Aorta (tissue), 5 donors: ENCODE data around the gene WNT1. TPM values are rescaled to one million over a fixed set of nuclear protein-coding genes. Genes with fewer than 3 reads are reported as not detected.
A peak's percentile ranks its signal among the peaks of the same experiment; 100 is the strongest.

Source experiments
- ATAC-seq: fragments of 200-7000 bp; cut with Tn5 transposase; one replicate; pipeline ENCODE4 v1.9.1; 2022; ENCODE audit warnings: moderate library complexity; ENCODE audit not compliant: low FRiP score
- DNase-seq, 2 donors: peaks; one replicate each; pipeline ENCODE4 v3.0.0-alpha.2; 2020
- H3K27ac ChIP-seq, 2 donors: one replicate each; pipeline ENCODE4 v1.5.1; 2013; ENCODE audit warnings: low read length in 2 of 2, mild to moderate bottlenecking in 2 of 2, moderate library complexity in 2 of 2, control low read depth in 1 of 2, inconsistent platforms in 1 of 2, low read depth in 1 of 2
- H3K27me3 ChIP-seq, 2 donors: one replicate each; pipeline ENCODE4 v1.6.1; 2013; ENCODE audit warnings: control low read depth in 1 of 2, low read length in 1 of 2, mild to moderate bottlenecking in 1 of 2, moderate library complexity in 1 of 2; ENCODE audit not compliant: insufficient read depth in 2 of 2, control insufficient read depth in 1 of 2
- H3K36me3 ChIP-seq, 2 donors: one replicate each; pipeline ENCODE4 v1.6.1; 2013; ENCODE audit warnings: control low read depth in 1 of 2, low read length in 1 of 2, mild to moderate bottlenecking in 1 of 2; ENCODE audit not compliant: insufficient read depth in 2 of 2, control insufficient read depth in 1 of 2
- H3K4me1 ChIP-seq, 2 donors: one replicate each; pipeline ENCODE4 v1.6.1; 2013; ENCODE audit warnings: low read length in 2 of 2, control low read depth in 1 of 2, mild to moderate bottlenecking in 1 of 2, moderate library complexity in 1 of 2; ENCODE audit not compliant: insufficient read depth in 2 of 2, control insufficient read depth in 1 of 2
- H3K4me3 ChIP-seq, 2 donors: one replicate each; pipeline ENCODE4 v1.5.1; 2013; ENCODE audit warnings: low read length in 2 of 2, control low read depth in 1 of 2, mild to moderate bottlenecking in 1 of 2
- H3K9me3 ChIP-seq: one replicate; pipeline ENCODE4 v1.6.1; 2013; ENCODE audit warnings: mild to moderate bottlenecking, low read length; ENCODE audit not compliant: control insufficient read depth
- WGBS, 2 donors: extraction: QIAGEN DNeasy Blood & Tissue Kit; methylation state at CpG; one replicate each; pipeline ENCODE4 v1.1.7; 2013; 5-methylcytosine and 5-hydroxymethylcytosine counted together
- intact Hi-C, 2 donors: fragments of 100-400 bp; cut with DNase I; formaldehyde crosslinking; loops; one replicate each; pipeline versions ENCODE4 v1.14.2 to v1.15.0; 2022
- polyA plus RNA-seq, 2 donors: library from polyadenylated mRNA; stranded (reverse); fragments of 200-250 nt; gene quantifications; one replicate each; pipeline ENCODE4 v1.2.3, GENCODE V29; 2013
- total RNA-seq, 2 donors: library from RNA; stranded (reverse); fragmentation: NEBNext Ultra II Directional; extraction: Animal tissue kit (Norgen Biotek cat#: 25700); gene quantifications; one replicate each; pipeline ENCODE4 v1.2.1, GENCODE V29; 2021
- donor health status: healthy with polysubstance abuse.
- donor health status: Bipolar disorder and iron deficiency.
- donor health status: DM: no; HTN: no; CAD: no.
- donor health status: DM: no; HTN: no; CAD: no.
- donor health status: DM: yes; HTN: yes; CAD: no.

Gene WNT1
- total and polyA plus RNA-seq, 4 donors = not detected

DNA sequence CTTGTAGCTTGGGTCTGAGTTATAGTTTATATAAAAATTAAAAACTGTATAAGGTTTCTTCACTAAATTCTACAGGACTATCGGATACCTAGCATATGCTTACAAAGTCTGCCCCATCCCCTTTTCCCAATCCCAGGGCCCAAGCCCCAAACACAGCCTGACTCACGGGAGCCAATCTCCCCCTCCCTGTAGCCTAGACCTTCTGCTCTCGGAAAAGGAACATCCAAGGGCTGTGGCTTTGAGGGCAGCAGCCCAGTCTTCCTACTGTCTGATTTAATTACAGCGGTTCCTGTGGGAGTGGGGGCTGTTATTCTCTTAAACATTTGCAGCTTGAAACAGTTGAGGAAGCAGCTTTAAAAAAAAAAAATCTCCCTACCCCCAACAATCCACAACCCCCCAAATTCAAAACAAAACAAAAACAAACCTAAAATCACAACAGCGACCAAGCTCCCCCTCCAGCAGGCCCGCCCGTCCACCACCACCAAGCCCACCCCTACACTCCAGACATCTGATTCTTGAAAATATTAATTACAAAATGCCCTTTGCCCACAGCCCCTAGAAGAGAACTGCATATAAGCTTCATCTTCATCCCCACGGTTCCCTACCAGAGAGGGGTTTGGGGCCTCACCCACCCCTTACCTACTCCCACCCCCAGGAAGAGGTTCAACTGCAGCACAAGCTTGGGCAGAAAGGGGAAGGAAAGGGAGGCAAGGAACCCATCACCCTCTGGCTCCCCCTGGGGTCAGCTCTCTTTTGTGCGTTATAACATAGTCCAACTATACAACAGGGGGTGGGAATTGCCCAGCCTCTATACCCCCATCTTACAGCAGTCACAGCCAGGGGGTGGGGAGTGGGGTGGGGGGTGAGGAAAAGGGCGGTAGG lies 41.6 kb downstream of the WNT1 start:
- H3K36me3 ChIP-seq = peaks cover 0 to 7% of the 10 kb centered on the region in 2 donors
- no peaks in the 10 kb centered on the region for H3K9me3 ChIP-seq
- ATAC-seq (no peak), DNase-seq (peak in 1 of 2 donors; percentile 61)
- H3K4me1 ChIP-seq = no peaks in the 10 kb centered on the region
- WGBS, 2 donors = 62 to 67% methylated on average over 10 of the region's 10 CpGs
- intact Hi-C loops = no loop called here
- H3K27me3 ChIP-seq = no peaks in the 10 kb centered on the region
- no peak overlapping the region for H3K4me3 ChIP-seq
- H3K27ac ChIP-seq = no peak overlapping the region

DNA sequence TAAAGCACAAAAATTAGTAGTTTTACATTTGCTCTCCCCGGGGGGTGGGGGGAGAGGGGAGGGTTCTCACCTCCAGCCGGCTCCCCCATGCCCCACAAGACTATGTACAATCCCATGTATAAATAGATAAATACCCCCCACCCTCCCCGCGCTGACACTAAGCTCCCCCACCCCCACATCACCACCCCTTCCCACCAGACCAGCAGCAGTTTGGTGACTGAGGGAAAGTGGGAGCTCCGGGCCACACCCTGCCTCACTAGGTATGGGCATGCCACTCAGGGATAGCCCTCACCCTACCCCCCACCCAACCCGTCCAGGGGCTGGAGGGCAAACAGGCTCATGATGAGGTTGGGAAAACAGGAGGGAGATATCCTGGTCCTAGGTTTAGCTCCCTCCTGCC lies 42.3 kb downstream of the WNT1 start:
- DNase-seq (peak in 1 of 2 donors; percentile 54), ATAC-seq (no peak)
- no peaks in the 10 kb centered on the region for H3K4me1 ChIP-seq
- H3K27ac ChIP-seq = no peak overlapping the region
- no peaks in the 10 kb centered on the region for H3K27me3 ChIP-seq
- H3K36me3 ChIP-seq = peaks cover 0 to 9% of the 10 kb centered on the region in 2 donors
- 76 to 85% methylated on average over 6 of the region's 6 CpGs for WGBS, 2 donors
- intact Hi-C loops = no loop called here
- no peak overlapping the region for H3K4me3 ChIP-seq
- H3K9me3 ChIP-seq = no peaks in the 10 kb centered on the region

DNA sequence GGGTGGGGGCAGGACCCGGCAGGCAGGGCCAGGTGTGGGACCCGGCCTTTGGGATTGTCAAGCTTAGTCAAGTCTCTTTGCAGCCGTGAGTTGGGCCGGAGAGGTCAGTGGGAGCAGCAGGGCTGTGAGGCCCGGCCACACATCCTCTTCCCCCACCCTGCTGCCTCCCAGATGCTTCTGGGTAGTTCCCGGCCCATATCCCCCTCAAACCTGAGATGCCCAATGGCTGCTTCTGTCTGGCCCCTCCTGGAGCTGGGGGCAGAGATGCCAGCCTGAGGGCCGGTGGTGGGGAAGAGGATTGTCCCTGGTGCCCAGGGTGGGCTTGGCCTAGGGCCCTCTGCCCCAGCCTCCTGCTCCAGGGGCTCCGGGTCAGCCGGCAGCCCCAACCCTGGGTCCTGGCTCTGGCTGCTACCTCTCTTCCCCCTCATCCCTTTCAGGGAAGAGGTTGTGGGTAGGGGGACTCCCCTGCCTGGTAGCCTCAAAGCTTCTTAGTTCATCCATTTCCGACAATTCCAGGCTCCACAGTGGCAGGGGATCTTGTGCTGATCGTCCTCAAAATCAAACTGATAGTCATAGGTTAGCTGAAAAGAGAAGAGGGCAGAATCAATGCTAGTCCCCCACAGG lies 43.3 kb downstream of the WNT1 start:
- ATAC-seq (no peak), DNase-seq (peak in 1 of 2 donors; percentile 48)

DNA sequence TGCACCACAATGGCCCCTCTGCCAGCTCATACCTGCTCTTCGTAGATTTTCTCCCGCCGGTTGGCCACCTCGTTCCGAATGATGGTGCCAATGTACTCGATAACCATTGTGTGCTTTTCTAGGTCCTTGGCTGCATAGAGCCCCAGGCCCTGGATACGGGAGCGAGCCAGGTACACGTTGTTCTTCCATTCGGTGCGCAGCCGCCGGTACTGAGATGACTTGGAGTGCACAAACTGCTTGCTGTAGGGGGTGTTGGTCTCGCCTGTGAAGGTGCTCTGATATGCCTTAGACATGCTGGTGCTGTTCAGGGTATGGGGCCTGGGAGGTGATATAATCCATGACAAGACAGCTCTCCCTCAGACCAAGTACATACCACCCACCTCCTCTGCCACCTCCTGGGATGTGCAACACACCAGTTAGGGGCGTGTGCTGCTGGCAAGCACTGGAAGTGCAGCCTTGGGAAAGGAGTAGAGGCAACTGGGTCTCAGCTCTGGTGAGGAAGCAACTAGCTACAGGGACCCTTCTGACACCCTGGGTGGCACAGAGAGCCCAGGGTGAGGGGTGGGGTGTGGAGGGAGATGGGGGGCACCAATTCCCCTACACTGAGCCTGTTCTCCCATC lies 44.5 kb downstream of the WNT1 start:
- H3K4me1 ChIP-seq = no peaks in the 10 kb centered on the region
- H3K9me3 ChIP-seq = no peaks in the 10 kb centered on the region
- 87 to 90% methylated on average over 15 of the region's 15 CpGs for WGBS, 2 donors
- no peak overlapping the region for H3K27ac ChIP-seq
- intact Hi-C loops = no loop called here
- H3K4me3 ChIP-seq = no peak overlapping the region
- H3K36me3 ChIP-seq = peaks cover 2 to 17% of the 10 kb centered on the region in 2 donors
- DNase-seq (peak in 1 of 2 donors; percentile 40), ATAC-seq (no peak)
- no peaks in the 10 kb centered on the region for H3K27me3 ChIP-seq

More for the DNA sequence above, 43.3 kb downstream of the WNT1 start:
- peaks cover 0 to 13% of the 10 kb centered on the region in 2 donors for H3K36me3 ChIP-seq
- intact Hi-C loops = no loop called here
- no peaks in the 10 kb centered on the region for H3K9me3 ChIP-seq
- no peak overlapping the region for H3K4me3 ChIP-seq
- whole genome bisulfite sequencing, 2 donors = 74 to 78% methylated on average over 10 to 11 of the region's 11 CpGs
- H3K27ac ChIP-seq = no peak overlapping the region
- no peaks in the 10 kb centered on the region for H3K27me3 ChIP-seq
- H3K4me1 ChIP-seq = no peaks in the 10 kb centered on the region

DNA sequence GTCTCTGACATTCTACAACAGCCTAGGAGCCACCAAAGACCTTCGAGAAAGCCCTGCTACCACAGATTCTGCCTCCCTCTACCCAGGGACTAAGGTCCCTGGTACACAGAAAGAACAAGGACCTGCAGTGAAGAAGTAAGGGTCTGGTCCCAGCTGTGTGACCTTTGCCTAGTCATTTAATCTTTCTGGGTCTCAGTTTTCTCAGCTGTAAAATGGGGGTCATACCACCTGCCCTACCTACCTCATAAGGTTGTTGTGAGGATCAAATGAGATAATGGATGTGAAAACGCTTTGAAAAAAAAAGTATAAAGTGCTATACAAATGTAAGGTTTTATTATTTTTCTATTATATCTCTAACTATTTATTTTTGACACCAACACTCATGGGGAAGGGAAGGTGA lies 45.7 kb downstream of the WNT1 start:
- no peaks in the 10 kb centered on the region for H3K4me1 ChIP-seq
- DNase-seq (no peak), ATAC-seq (no peak)
- H3K9me3 ChIP-seq = no peaks in the 10 kb centered on the region
- WGBS, 2 donors = 90 to 92% methylated on average over 2 of the region's 2 CpGs
- no peak overlapping the region for H3K4me3 ChIP-seq
- intact Hi-C loops = no loop called here
- H3K27ac ChIP-seq = no peak overlapping the region
- H3K36me3 ChIP-seq = peaks cover 2 to 19% of the 10 kb centered on the region in 2 donors
- H3K27me3 ChIP-seq = no peaks in the 10 kb centered on the region

DNA sequence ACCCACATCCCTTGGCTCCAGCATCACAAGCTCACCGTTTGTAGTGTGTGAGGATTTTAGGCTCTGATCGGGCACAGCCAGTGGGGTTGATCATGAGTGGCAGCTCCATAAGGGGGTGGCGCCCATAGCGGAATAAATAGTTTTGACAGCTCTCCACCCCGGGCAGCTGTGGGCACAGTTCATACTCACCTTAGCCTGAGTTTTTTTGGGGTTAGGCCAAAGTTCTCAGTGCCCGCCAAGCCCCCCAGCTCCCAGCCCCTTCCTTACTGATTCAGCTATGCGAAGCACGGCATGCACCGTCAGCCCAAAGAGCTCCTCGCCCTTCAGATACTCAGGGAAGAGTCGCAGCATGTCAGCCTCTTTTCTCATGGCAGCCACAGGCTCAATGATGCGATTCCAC lies 46.4 kb downstream of the WNT1 start:
- H3K9me3 ChIP-seq = no peaks in the 10 kb centered on the region
- no peaks in the 10 kb centered on the region for H3K4me1 ChIP-seq
- no peaks in the 10 kb centered on the region for H3K27me3 ChIP-seq
- DNase-seq (peak in 1 of 2 donors; percentile 17), ATAC-seq (no peak)
- intact Hi-C loops = no loop called here
- 85 to 89% methylated on average over 12 of the region's 12 CpGs for WGBS, 2 donors
- no peak overlapping the region for H3K27ac ChIP-seq
- H3K36me3 ChIP-seq = peaks cover 2 to 19% of the 10 kb centered on the region in 2 donors
- H3K4me3 ChIP-seq = no peak overlapping the region

DNA sequence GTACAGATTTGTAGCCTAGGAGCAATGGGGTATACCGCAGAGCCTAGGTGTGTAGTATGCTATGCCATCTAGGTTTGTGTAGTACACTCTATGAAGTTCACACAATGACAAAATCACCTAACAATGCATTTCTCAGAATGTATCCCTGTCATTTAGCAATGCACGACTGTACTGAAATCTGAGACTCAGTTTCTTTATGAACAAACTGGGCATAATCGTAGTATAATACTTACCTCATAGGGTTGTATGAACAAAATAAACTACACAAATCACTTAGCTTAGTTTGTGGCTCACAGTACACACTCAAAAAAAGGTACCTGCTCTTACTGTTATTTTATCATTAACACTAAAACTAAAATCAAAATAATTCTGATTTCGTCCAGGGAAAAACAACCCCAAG lies 47.3 kb downstream of the WNT1 start:
- no peak for DNase-seq
- Histone ChIP-seq H3K36me3 (peaks cover 2 to 19% of the 10 kb centered on the region in 2 donors), H3K27ac (no peak overlapping the region), H3K4me3 (no peak overlapping the region), H3K4me1 (no peaks in the 10 kb centered on the region), H3K27me3 (no peaks in the 10 kb centered on the region), H3K9me3 (no peaks in the 10 kb centered on the region)
- intact Hi-C loops = no loop called here
- WGBS, 2 donors = 87 to 88% methylated on average over 4 of the region's 4 CpGs
- ATAC-seq = no peak

DNA sequence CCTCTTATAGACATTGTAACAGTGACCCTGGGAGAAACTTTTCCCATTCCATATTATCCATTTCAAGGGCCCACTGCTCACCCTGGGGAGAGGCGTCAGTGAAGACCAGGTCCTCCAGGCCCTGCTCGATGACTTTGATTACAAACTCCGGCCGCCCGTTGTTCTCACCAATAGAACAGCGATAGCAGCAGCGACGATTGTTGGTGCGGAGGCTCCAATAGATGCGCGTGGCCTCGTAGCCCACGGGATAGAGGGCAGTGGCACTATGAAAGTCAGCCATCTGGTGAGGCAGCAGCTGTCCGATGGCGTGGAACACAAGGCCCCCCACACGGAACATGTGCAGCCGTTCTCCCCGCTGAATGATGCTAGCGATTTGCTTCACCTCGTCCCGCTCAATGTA lies 48.0 kb downstream of the WNT1 start:
- 94 to 95% methylated on average over 21 of the region's 21 CpGs for WGBS, 2 donors
- ATAC-seq = no peak
- no peaks in the 10 kb centered on the region for H3K27me3 ChIP-seq
- DNase-seq = peak in 1 of 2 donors; percentile 32
- H3K27ac ChIP-seq = no peak overlapping the region
- intact Hi-C loops = no loop called here
- no peaks in the 10 kb centered on the region for H3K9me3 ChIP-seq
- no peak overlapping the region for H3K4me3 ChIP-seq
- H3K4me1 ChIP-seq = no peaks in the 10 kb centered on the region
- H3K36me3 ChIP-seq = peaks cover 2 to 19% of the 10 kb centered on the region in 2 donors
